Prostate gland (tissue), 2 donors: ENCODE data around the gene DHRS2.

ENCODE experiments used
- POLR2A ChIP-seq: fragments of 450-650 bp; IDR thresholded peaks from one replicate; pipeline ENCODE4 v1.6.1; 2016; ENCODE audit warnings: antibody characterized with exemption, mild to moderate bottlenecking
- TF ChIP-seq, protein P1 (sequence below), 4 experiments: fragments of 200-600 bp in 2 of 4; fragments of 450-650 bp in 2 of 4; sonication (generic) in 2 of 4; IDR thresholded peaks; 1 replicate in 3 of 4; 2 replicates in 1 of 4; pipeline ENCODE4 v1.5.1; 2016 to 2019; ENCODE audit warnings: antibody characterized with exemption in 4 of 4, mild to moderate bottlenecking in 2 of 4, moderate library complexity in 2 of 4

DNA sequence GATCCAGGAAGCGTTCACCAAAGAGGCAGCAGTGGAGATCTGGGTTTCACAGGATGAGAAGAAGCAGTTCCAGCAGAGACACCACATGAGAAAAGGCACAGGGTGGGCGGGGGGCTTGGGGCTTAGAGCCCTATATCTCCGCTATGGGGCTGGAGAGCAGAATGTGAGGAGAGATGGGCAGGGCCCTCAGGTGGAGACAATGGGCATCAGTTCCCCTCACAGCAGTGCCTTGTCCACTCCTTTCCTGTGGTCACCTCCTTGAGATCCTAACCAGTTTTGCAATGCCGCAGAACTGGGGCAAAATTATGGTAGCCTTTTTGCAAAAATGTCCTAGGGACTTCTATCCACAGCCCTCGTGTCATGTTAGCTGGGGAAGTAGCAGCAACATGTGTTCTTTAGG is 27.5 kb downstream of the DHRS2 start:
- TF ChIP-seq, protein P1, sequence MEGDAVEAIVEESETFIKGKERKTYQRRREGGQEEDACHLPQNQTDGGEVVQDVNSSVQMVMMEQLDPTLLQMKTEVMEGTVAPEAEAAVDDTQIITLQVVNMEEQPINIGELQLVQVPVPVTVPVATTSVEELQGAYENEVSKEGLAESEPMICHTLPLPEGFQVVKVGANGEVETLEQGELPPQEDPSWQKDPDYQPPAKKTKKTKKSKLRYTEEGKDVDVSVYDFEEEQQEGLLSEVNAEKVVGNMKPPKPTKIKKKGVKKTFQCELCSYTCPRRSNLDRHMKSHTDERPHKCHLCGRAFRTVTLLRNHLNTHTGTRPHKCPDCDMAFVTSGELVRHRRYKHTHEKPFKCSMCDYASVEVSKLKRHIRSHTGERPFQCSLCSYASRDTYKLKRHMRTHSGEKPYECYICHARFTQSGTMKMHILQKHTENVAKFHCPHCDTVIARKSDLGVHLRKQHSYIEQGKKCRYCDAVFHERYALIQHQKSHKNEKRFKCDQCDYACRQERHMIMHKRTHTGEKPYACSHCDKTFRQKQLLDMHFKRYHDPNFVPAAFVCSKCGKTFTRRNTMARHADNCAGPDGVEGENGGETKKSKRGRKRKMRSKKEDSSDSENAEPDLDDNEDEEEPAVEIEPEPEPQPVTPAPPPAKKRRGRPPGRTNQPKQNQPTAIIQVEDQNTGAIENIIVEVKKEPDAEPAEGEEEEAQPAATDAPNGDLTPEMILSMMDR (IDR thresholded peaks at IDR 0.05) = no peak
- no peak for TF ChIP-seq POLR2A
